Activated naive CD4-positive, alpha-beta T cell treated with anti-CD3 and anti-CD28 coated beads for 36 hours (primary cell): ENCODE results near the gene GABRB1. TPM values are rescaled to one million over a fixed set of nuclear protein-coding genes. Genes with fewer than 3 reads are reported as not detected.

Experiments
- CTCF ChIA-PET: fragments of 350-600 bp; sonication (Branson Sonifier 250); formaldehyde crosslinking; loops from one replicate; lab custom pipeline; 2021; ENCODE audit warnings: antibody characterized with exemption; lab: Charles Lee
- DNase-seq: peaks from one replicate; pipeline ENCODE4 v3.0.0-alpha.2; 2020
- H3K27ac Mint-ChIP-seq: one replicate; pipeline ENCODE4 v1.8.0; 2021; ENCODE audit warnings: mild to moderate bottlenecking, mixed read lengths
- H3K27me3 Mint-ChIP-seq: one replicate; pipeline ENCODE4 v1.8.0; 2021; ENCODE audit warnings: low read depth, mixed read lengths
- H3K36me3 Mint-ChIP-seq: one replicate; pipeline ENCODE4 v1.8.0; 2021; ENCODE audit warnings: low read depth, mixed read lengths
- H3K4me1 Mint-ChIP-seq: one replicate; pipeline ENCODE4 v1.8.0; 2021; ENCODE audit warnings: low read depth, mixed read lengths
- H3K4me3 Mint-ChIP-seq: one replicate; pipeline ENCODE4 v1.8.0; 2021; ENCODE audit warnings: mild to moderate bottlenecking, moderate library complexity, mixed read lengths
- H3K9me3 Mint-ChIP-seq: one replicate; pipeline ENCODE4 v1.8.0; 2021; ENCODE audit warnings: mixed read lengths
- intact Hi-C: fragments of 100-400 bp; cut with micrococcal nuclease; formaldehyde crosslinking; loops from one replicate; pipeline ENCODE4 v1.15.1; 2023
- total RNA-seq, 2 experiments: library from RNA; stranded (reverse); gene quantifications; one replicate each; pipeline ENCODE4 v1.2.3, GENCODE V29; 2021

Gene GABRB1
- total RNA-seq, 2 experiments from 2014 or later, result not detected

DNA sequence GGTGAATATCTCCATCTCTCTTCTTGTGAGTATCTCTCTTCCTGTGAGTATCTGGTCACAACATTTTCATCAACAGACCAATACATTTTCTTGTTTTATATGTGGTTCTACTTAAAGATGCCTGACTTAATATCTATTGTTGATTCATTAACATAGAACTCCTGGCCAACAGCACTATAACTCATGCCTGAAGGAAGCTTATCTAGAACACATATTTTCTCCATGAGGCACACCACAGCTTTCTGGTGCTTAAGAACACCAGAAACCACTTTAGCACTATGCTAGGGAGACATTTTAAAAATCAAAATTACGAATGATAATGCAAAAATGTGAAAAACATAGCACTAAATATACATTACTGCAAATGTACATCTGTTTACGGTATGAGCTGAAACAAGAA lies 190.4 kb downstream of the GABRB1 start:
- Mint-ChIP-seq H3K27me3 (peaks cover 2% of the 10 kb centered on the region), H3K4me1 (no peaks in the 10 kb centered on the region), H3K27ac (no peak overlapping the region), H3K4me3 (no peak overlapping the region), H3K9me3 (no peaks in the 10 kb centered on the region), H3K36me3 (no peaks in the 10 kb centered on the region)
- CTCF ChIA-PET, result no interaction called here
- intact Hi-C loops, result no loop called here
- no peak for DNase-seq

DNA sequence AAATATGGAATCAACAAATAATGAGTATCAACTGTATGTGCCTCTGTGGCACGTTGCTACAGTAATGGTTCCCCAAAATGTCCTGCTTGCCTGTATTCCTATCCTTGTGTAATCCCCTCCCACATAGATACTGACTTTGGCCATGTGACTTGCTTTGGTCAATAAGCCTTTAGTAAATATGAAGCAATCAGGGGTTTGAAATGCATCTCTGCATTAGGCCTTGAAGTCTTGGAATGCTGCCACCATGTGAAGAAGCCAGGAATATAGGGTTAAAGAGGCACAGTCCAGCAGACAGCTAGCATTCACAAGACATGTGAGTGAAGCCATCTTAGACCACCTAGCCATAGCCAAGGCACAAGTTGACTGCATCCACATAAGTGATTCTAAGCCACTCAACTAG lies 190.9 kb downstream of the GABRB1 start:
- Mint-ChIP-seq H3K27ac (no peak overlapping the region), H3K36me3 (no peaks in the 10 kb centered on the region), H3K9me3 (no peaks in the 10 kb centered on the region), H3K4me1 (no peaks in the 10 kb centered on the region), H3K27me3 (peaks cover 2% of the 10 kb centered on the region), H3K4me3 (no peak overlapping the region)
- intact Hi-C loops, result no loop called here
- no peak for DNase-seq
- CTCF ChIA-PET, result no interaction called here

DNA sequence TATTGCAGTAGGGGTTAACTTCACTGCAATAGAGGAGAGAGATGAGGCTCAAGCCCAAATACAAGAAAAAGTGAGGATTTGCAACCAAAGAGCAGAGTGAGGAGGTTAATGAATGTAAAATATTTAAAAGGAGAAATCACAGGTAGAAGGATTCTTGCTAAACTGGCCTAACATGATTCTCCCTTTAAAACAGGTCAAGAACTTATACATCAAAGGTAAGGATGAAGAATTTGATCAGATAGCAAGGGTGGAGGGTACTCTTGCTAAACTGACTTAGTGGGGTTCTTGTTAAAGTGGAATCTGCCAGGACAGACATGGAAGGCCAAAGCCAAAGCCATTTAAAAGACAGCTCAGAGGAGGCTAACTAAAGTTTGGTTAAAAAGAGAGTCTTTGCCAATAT lies 193.0 kb downstream of the GABRB1 start:
- Mint-ChIP-seq H3K36me3 (no peaks in the 10 kb centered on the region), H3K9me3 (no peaks in the 10 kb centered on the region), H3K27ac (no peak overlapping the region), H3K4me3 (no peak overlapping the region), H3K27me3 (peaks cover 2% of the 10 kb centered on the region), H3K4me1 (no peaks in the 10 kb centered on the region)
- CTCF ChIA-PET, result no interaction called here
- DNase-seq, result no peak
- intact Hi-C loops, result no loop called here

DNA sequence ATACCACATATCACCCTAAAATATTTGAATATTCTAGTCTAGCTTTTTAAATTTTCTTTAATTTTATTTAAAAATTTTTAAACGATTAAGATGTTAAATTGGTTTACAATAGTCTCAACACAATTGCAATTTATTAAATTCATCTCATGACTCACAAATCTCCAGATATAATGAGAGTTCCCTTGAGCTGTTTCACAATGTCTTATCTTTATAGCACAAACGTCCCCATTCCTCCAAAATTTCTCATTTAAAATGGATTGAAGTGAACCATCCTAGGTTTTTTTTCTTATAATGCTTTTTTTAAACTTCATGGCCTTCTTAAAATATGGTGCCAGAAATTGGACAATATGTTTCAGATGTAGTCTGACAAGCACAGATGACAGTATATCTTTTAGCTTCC lies 204.4 kb downstream of the GABRB1 start:
- H3K9me3 Mint-ChIP-seq, result no peaks in the 10 kb centered on the region
- no peak overlapping the region for H3K27ac Mint-ChIP-seq
- no peaks in the 10 kb centered on the region for H3K4me1 Mint-ChIP-seq
- H3K27me3 Mint-ChIP-seq, result peaks cover 2% of the 10 kb centered on the region
- DNase-seq, result no peak
- CTCF ChIA-PET, result no interaction called here
- H3K4me3 Mint-ChIP-seq, result no peak overlapping the region
- intact Hi-C loops, result no loop called here
- no peaks in the 10 kb centered on the region for H3K36me3 Mint-ChIP-seq

DNA sequence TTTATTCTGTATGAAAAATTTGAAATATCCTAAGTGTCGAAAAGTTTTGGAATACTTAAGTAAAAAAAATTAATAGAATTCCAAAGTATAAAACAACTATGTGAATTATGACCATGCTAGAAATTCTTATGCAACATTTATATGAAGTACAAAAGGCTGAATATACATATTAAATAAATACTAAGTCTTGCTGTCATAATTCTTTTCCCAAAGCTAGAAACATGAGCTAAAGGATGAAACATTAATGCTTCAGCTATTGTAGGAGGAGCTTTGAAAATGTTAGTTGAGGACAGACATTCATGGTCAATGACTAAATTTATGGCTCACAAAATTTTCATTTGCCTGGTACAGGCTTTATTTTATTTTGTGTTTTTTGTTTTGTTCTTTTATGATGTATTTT lies 207.3 kb downstream of the GABRB1 start:
- H3K9me3 Mint-ChIP-seq, result no peaks in the 10 kb centered on the region
- H3K27me3 Mint-ChIP-seq, result peaks cover 2% of the 10 kb centered on the region
- CTCF ChIA-PET, result no interaction called here
- H3K4me3 Mint-ChIP-seq, result no peak overlapping the region
- intact Hi-C loops, result no loop called here
- H3K36me3 Mint-ChIP-seq, result no peaks in the 10 kb centered on the region
- no peaks in the 10 kb centered on the region for H3K4me1 Mint-ChIP-seq
- H3K27ac Mint-ChIP-seq, result no peak overlapping the region
- no peak for DNase-seq

DNA sequence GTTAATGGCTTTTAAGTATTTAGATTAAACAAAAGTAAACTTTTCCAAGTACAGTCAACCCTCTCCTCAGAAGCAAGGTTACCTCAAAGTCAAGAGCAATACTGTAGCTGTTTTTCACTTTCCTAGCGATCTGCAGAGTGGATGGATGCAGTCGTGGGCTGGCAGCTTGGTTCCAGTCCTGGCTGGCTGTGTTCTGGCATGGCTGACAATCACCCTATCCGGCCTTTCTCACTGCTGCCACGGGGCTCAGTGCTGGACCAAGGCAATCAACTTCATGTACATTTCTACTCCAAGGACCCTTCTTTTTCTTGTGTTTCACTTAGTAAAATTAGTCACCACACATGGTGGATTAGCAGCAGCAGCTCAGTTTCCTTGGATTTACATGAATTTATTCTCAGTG lies 208.3 kb downstream of the GABRB1 start:
- Mint-ChIP-seq H3K36me3 (no peaks in the 10 kb centered on the region), H3K4me3 (no peak overlapping the region), H3K4me1 (no peaks in the 10 kb centered on the region), H3K9me3 (no peaks in the 10 kb centered on the region), H3K27me3 (no peaks in the 10 kb centered on the region), H3K27ac (no peak overlapping the region)
- DNase-seq, result no peak
- intact Hi-C loops, result no loop called here
- CTCF ChIA-PET, result no interaction called here

DNA sequence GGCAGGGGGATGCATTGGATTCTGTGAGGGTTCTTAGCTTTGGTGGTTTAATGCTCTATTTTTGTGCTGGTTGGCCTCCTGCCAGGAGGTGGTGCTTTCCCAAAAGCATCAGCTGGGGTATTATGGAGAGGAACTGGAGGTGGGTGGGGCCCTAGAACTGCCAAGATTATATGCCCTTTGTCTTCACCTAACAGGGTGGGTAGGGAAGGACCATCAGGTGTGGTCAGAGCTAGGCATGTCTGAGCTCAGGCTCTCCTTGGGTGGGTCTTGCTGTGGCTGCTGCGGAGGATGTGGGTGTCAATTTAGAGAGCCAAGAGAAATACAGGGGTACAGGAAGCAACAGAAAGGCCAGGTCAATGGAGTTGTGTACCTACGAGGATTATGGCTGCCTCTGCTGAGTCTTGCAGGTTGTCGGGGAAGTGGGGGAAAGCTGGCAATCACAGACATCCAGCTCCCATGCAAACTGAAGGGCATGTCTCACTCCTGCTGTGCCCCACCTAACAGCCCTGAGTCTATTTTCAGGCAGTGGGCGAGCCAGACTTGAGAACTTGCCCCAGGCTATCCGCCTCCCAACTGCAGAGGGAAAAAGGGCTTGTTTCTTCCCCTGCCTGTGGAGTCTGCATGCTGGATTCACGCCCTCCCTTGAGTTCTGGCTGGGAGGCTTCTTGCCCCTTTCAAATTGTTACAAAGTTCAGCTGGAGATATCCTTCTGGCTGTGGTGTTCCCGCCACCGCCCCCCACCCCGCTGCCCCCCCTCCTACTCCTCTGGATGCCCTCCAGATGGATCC lies 220.2 kb downstream of the GABRB1 start:
- H3K4me1 Mint-ChIP-seq, result no peaks in the 10 kb centered on the region
- CTCF ChIA-PET, result no interaction called here
- H3K27me3 Mint-ChIP-seq, result peaks cover 9% of the 10 kb centered on the region
- intact Hi-C loops, result no loop called here
- peaks cover 3% of the 10 kb centered on the region for H3K9me3 Mint-ChIP-seq
- no peak overlapping the region for H3K4me3 Mint-ChIP-seq
- H3K36me3 Mint-ChIP-seq, result no peaks in the 10 kb centered on the region
- no peak overlapping the region for H3K27ac Mint-ChIP-seq
- no peak for DNase-seq

DNA sequence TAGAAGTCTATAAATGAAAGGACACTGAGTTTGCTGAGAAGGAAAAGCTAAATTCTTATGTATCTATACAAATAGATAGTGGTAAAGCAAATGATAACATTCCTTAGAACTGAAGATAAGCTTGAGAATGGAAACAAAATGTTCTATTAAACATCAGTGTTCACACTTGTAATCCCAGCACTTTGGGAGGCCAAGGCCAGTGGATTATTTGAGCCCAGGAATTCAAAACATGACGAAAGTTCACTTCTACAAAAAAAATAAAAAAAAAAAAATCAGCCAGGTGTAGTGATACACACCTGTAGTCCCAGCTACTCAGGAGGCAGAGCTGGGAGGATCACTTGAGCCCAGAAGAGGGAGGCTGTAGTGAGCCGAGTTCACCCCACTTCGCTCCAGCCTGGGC lies 232.4 kb downstream of the GABRB1 start:
- H3K4me1 Mint-ChIP-seq, result no peaks in the 10 kb centered on the region
- H3K9me3 Mint-ChIP-seq, result peaks cover 3% of the 10 kb centered on the region
- intact Hi-C loops, result no loop called here
- no peak for DNase-seq
- CTCF ChIA-PET, result no interaction called here
- no peak overlapping the region for H3K4me3 Mint-ChIP-seq
- H3K36me3 Mint-ChIP-seq, result no peaks in the 10 kb centered on the region
- H3K27ac Mint-ChIP-seq, result no peak overlapping the region
- no peaks in the 10 kb centered on the region for H3K27me3 Mint-ChIP-seq

DNA sequence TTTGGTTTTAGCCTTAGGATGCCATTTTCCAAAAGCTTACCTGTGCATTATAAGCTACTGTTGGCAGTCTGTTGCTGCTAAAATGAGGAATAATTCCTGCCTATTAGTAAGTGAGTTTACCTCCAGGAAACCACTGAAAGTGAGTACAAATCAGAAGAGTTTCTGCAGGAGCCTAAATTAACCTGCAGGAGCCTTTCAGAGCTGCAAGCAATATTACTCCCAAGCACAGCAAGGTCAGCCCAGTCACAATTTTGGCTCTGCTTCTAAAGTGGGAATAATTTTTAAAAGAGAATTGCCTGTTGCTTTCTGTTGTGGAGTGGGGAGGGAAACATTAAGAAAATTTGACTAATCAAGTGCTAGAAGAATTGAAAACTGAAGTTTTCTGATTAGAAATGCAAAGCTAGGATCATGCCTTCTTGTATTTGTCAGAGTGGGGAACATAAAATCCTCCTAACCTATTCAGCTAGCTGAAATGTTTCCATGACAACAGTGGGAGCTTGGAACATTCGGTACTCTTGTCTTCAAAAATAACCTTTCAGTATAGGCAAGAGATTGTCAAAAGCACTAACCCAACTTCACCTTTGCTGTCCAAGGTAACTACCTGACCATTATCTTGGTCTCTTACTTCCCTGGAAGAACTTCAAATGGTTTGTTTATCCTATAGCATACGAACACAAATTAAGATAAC lies 239.0 kb downstream of the GABRB1 start:
- Mint-ChIP-seq H3K27me3 (no peaks in the 10 kb centered on the region), H3K4me1 (no peaks in the 10 kb centered on the region), H3K36me3 (no peaks in the 10 kb centered on the region), H3K27ac (no peak overlapping the region), H3K4me3 (no peak overlapping the region), H3K9me3 (no peaks in the 10 kb centered on the region)
- no peak for DNase-seq
- intact Hi-C loops, result no loop called here
- CTCF ChIA-PET, result no interaction called here

DNA sequence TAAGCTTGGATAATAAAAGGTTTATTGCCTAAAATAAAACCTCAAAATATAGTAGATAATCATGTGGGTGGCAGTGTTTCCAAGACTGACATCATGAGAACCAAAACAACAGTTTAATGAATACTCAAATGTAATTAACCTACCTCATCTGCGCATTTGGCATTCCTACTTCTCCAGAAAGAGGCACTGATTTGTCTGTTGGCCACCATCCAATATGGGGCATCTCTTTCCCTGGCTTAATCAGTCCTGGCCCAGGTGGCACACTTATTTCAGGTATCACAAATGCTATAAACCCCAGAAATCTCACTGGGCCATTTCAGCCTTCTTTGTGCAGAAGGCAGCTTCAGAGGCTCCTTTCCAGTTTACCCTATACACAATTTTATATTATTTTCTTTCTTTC lies 239.9 kb downstream of the GABRB1 start:
- DNase-seq, result no peak
- Mint-ChIP-seq H3K4me3 (no peak overlapping the region), H3K4me1 (no peaks in the 10 kb centered on the region), H3K9me3 (no peaks in the 10 kb centered on the region), H3K27ac (no peak overlapping the region), H3K27me3 (no peaks in the 10 kb centered on the region), H3K36me3 (no peaks in the 10 kb centered on the region)
- intact Hi-C loops, result no loop called here
- CTCF ChIA-PET, result no interaction called here

DNA sequence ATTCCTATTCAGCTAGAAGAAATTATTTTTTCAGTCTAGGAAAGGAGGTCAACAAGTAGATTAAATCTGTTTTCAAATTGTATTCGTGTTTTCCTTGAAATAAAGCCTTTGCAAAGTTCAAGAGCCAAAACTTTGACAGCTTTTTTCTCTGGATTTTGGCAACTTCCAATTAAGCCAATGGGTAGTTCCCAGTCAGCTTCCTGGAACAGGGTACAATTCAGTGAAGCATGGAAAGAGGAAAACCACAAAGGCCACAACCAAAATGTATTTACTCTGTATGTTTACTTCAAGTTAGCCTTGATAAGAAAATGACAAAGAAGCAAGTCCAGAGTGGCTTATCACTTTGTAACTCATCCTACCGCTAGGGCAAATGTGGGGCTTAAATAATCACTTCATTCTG lies 243.5 kb downstream of the GABRB1 start:
- CTCF ChIA-PET, result no interaction called here
- H3K27me3 Mint-ChIP-seq, result no peaks in the 10 kb centered on the region
- intact Hi-C loops, result no loop called here
- H3K27ac Mint-ChIP-seq, result no peak overlapping the region
- H3K4me3 Mint-ChIP-seq, result no peak overlapping the region
- no peaks in the 10 kb centered on the region for H3K9me3 Mint-ChIP-seq
- no peaks in the 10 kb centered on the region for H3K36me3 Mint-ChIP-seq
- H3K4me1 Mint-ChIP-seq, result no peaks in the 10 kb centered on the region
- no peak for DNase-seq

DNA sequence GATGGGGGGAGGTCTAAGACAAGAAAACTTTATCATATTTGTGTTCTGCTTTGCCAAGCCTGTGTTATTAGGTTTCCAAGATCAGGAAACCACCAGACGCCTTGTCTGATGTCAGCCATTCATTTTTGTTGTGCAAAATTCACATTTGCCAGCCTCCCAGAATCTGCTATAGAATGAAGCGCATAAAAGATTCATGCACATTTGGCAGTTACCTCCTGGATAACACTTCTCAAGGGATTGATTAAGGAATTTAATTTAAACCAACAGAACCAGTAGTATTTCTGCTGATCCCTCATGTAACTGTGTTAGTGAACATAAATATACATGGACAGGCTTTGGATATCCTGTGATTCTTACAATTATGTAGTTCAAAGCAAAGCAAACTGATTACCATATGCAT lies 244.2 kb downstream of the GABRB1 start:
- no peak overlapping the region for H3K4me3 Mint-ChIP-seq
- H3K27ac Mint-ChIP-seq, result no peak overlapping the region
- H3K9me3 Mint-ChIP-seq, result no peaks in the 10 kb centered on the region
- no peaks in the 10 kb centered on the region for H3K27me3 Mint-ChIP-seq
- no peaks in the 10 kb centered on the region for H3K36me3 Mint-ChIP-seq
- H3K4me1 Mint-ChIP-seq, result no peaks in the 10 kb centered on the region
- CTCF ChIA-PET, result no interaction called here
- no peak for DNase-seq
- intact Hi-C loops, result no loop called here

DNA sequence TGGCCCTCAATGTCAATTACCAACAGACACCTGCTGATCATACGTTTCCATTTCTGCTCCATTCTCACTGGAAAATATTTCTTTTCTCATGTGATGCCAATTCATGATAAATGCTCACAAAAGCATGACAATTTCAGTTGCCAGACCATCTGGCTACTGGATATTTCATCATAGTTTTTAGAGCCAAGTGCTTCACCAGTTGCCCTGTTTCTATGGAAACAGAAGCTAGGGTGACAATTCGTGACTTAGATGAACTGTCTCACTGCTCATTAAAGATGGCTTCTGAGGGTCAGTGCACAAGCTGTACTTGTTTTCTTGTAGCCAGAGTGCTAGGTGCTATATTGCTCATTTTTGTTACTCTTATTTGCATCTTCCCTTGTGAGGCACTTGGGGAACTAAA lies 247.3 kb downstream of the GABRB1 start:
- intact Hi-C loops, result no loop called here
- Mint-ChIP-seq H3K4me3 (no peak overlapping the region), H3K27me3 (peaks cover 2% of the 10 kb centered on the region), H3K4me1 (no peaks in the 10 kb centered on the region), H3K36me3 (no peaks in the 10 kb centered on the region), H3K27ac (no peak overlapping the region), H3K9me3 (no peaks in the 10 kb centered on the region)
- no peak for DNase-seq
- CTCF ChIA-PET, result no interaction called here
